ENCODE results near the gene BCL7A.

BCL7A gene

GRCh38 chr12:121996945-121997612, 24.6 kb upstream of the BCL7A start:
- no peak for DNase-seq
- Histone ChIP-seq H3K4me3 (ENCODE audit: low read depth, low read length) (no peak overlapping the region), H3K36me3 (no peaks in the 10 kb centered on the region), H3K27me3 (0 out of 2 replicates have a peak, but pooled peaks cover 2% of the 10 kb centered on the region), H3K4me1 (no peaks in the 10 kb centered on the region), H3K9me3 (no peaks in the 10 kb centered on the region)
- TF ChIP-seq, protein P1, sequence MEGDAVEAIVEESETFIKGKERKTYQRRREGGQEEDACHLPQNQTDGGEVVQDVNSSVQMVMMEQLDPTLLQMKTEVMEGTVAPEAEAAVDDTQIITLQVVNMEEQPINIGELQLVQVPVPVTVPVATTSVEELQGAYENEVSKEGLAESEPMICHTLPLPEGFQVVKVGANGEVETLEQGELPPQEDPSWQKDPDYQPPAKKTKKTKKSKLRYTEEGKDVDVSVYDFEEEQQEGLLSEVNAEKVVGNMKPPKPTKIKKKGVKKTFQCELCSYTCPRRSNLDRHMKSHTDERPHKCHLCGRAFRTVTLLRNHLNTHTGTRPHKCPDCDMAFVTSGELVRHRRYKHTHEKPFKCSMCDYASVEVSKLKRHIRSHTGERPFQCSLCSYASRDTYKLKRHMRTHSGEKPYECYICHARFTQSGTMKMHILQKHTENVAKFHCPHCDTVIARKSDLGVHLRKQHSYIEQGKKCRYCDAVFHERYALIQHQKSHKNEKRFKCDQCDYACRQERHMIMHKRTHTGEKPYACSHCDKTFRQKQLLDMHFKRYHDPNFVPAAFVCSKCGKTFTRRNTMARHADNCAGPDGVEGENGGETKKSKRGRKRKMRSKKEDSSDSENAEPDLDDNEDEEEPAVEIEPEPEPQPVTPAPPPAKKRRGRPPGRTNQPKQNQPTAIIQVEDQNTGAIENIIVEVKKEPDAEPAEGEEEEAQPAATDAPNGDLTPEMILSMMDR (IDR thresholded peaks at IDR 0.05; ENCODE audit: low read depth, low read length): no peak

- no peak for DNase-seq
- Histone ChIP-seq H3K4me1 (no peaks in the 10 kb centered on the region), H3K9me3 (no peaks in the 10 kb centered on the region), H3K27me3 (0 out of 2 replicates have a peak, but pooled peaks cover 2% of the 10 kb centered on the region), H3K4me3 (ENCODE audit: low read depth, low read length) (no peak overlapping the region), H3K36me3 (no peaks in the 10 kb centered on the region)
- TF ChIP-seq, protein P1 (IDR thresholded peaks at IDR 0.05; ENCODE audit: low read depth, low read length): no peak
Observed at GRCh38 chr12:122001466-122002209, 20.0 kb upstream of the BCL7A start.

DNA sequence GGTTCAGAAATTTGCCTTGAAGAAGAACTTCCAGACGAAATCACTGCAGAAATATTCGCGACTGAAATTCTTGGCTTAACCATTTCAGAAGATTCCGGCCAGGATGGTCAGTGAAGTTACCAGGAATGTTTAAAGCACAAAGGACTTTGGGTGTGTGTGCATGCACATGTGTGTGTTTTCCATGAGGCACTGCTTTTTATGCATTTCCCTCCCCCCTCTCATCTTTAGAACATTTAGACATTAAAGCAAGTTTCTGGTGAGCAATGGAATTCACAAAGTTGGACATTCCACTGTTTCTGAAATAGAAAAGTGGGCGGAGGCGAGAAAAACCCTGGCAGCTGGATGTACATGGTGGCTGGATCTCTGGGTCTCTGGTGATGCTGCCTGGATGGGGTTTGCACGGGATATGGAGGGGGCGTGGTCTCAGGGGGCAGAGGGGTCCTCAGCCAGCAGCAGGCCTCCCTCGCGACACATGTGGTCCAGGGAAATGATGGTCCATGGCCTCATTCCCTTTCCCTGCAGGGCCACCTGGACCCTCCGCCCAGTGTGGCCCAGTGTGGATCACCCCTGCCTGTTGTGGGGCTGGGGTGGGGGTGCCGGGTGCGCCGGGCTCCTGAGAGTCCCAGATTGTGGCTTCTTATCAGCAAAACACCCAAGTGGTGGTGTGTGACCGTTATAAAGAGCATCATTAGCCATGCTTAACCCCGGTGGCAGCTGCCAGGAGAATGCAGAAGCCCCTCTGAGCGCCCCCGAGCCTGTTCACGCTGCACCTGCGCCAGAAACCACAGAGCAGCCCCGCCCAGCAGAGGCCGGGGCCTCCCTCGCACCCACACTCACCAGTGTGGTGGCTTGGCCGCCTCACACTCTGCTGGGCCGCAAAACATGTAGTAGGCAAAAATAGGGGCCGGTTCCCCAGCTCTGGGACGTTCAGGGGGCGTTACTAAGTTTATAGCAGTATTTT, 17.8 kb upstream of the BCL7A start:
- Histone ChIP-seq H3K4me3 (ENCODE audit: low read depth, low read length) (no peak overlapping the region), H3K4me1 (no peaks in the 10 kb centered on the region), H3K36me3 (no peaks in the 10 kb centered on the region), H3K9me3 (no peaks in the 10 kb centered on the region), H3K27me3 (no peaks in the 10 kb centered on the region)
- TF ChIP-seq, protein P1 (IDR thresholded peaks at IDR 0.05; ENCODE audit: low read depth, low read length): no peak
- DNase-seq: no peak

- no peak for DNase-seq
- H3K27me3 ChIP-seq: no peaks in the 10 kb centered on the region
- no peaks in the 10 kb centered on the region for H3K4me1 ChIP-seq
- TF ChIP-seq, protein P1 (IDR thresholded peaks at IDR 0.05; ENCODE audit: low read depth, low read length): no peak
- H3K4me3 ChIP-seq (ENCODE audit: low read depth, low read length): no peak overlapping the region
- no peaks in the 10 kb centered on the region for H3K36me3 ChIP-seq
- H3K9me3 ChIP-seq: no peaks in the 10 kb centered on the region
Observed at GRCh38 chr12:122004633-122005071, 17.0 kb upstream of the BCL7A start.

- Histone ChIP-seq H3K36me3 (no peaks in the 10 kb centered on the region), H3K4me1 (no peaks in the 10 kb centered on the region), H3K27me3 (no peaks in the 10 kb centered on the region), H3K9me3 (no peaks in the 10 kb centered on the region), H3K4me3 (ENCODE audit: low read depth, low read length) (no peak overlapping the region)
- DNase-seq: no peak
- TF ChIP-seq, protein P1 (IDR thresholded peaks at IDR 0.05; ENCODE audit: low read depth, low read length): no peak
Observed at GRCh38 chr12:122005252-122005776, 16.4 kb upstream of the BCL7A start.

All from BE2C (cell line).